Calu3 (cell line): ENCODE measurements around the gene ZNF217. TPM values are rescaled to one million over a fixed set of nuclear protein-coding genes. Genes with fewer than 3 reads are reported as not detected.
"Not testable (repeated sequence)": the region's sequence is repeated elsewhere in the genome, so short reads cannot be mapped to it uniquely, and the experiment has no call there.

Experiments used
- BruUV-seq: library from RNA; stranded (reverse); fragments of 400-500 nt; replicated peaks from 2 replicates; lab custom pipeline; 2021; lab: Mats Ljungman, UMichigan
- CTCF ChIA-PET: fragments of 300-600 bp; sonication (Branson Sonifier 250); formaldehyde crosslinking; loops from one replicate; lab custom pipeline; 2022; ENCODE audit warnings: antibody characterized with exemption; lab: Charles Lee
- DNase-seq: peaks from one replicate; pipeline ENCODE4 v3.0.0; 2022
- H3K27ac Mint-ChIP-seq: one replicate; pipeline ENCODE4 v1.8.0; 2022; ENCODE audit warnings: mixed read lengths; ENCODE audit not compliant: unreplicated experiment
- H3K27me3 Mint-ChIP-seq: one replicate; pipeline ENCODE4 v1.8.0; 2022; ENCODE audit warnings: mixed read lengths; ENCODE audit not compliant: unreplicated experiment
- H3K36me3 Mint-ChIP-seq: one replicate; pipeline ENCODE4 v1.8.0; 2022; ENCODE audit warnings: mild to moderate bottlenecking, moderate library complexity, mixed read lengths; ENCODE audit not compliant: insufficient read depth, unreplicated experiment
- H3K4me1 Mint-ChIP-seq: one replicate; pipeline ENCODE4 v1.8.0; 2022; ENCODE audit warnings: mild to moderate bottlenecking, low read depth, mixed read lengths; ENCODE audit not compliant: unreplicated experiment
- H3K4me3 Mint-ChIP-seq: one replicate; pipeline ENCODE4 v1.8.0; 2022; ENCODE audit warnings: mild to moderate bottlenecking, low read depth, moderate library complexity, mixed read lengths; ENCODE audit not compliant: unreplicated experiment
- H3K9me3 Mint-ChIP-seq: one replicate; pipeline ENCODE4 v1.8.0; 2022; ENCODE audit warnings: low read depth, mixed read lengths; ENCODE audit not compliant: unreplicated experiment
- intact Hi-C: fragments of 100-400 bp; cut with micrococcal nuclease; formaldehyde crosslinking; loops from one replicate; pipeline ENCODE4 v1.10.0; 2022; ENCODE audit not compliant: unreplicated experiment
- total RNA-seq: library from RNA; stranded (reverse); gene quantifications from 2 replicates; pipeline ENCODE4 v1.2.3, GENCODE V29; 2022
- TF ChIP-seq, protein P1 (sequence below): fragments of 200-600 bp; IDR thresholded peaks from one replicate; pipeline ENCODE4 v1.8.0; 2022; ENCODE audit warnings: antibody characterized with exemption; ENCODE audit not compliant: unreplicated experiment

ZNF217 gene
- total RNA-seq, 1 experiment from 2014 or later: 87.3 TPM

DNA sequence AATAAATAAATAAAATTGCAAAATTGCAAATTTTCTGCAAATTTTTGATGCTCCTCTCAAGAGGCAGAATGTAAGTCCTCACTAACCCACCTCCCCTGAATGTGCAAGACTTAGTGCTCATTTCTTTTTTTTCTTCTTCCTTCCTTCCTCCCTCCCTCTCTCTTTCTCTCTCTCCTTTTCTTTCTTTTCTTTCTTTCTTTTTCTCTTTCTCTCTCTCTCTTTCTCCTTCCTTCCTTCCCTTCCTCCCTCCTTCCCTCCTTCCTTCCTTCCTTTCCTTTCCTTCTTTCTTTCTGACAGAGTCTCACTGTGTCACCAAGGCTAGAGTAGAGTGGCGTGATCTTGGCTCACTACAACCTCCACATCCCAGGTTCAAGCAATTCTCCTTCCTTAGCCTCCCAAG is 60.1 kb downstream of the ZNF217 start:
- TF ChIP-seq, protein P1, sequence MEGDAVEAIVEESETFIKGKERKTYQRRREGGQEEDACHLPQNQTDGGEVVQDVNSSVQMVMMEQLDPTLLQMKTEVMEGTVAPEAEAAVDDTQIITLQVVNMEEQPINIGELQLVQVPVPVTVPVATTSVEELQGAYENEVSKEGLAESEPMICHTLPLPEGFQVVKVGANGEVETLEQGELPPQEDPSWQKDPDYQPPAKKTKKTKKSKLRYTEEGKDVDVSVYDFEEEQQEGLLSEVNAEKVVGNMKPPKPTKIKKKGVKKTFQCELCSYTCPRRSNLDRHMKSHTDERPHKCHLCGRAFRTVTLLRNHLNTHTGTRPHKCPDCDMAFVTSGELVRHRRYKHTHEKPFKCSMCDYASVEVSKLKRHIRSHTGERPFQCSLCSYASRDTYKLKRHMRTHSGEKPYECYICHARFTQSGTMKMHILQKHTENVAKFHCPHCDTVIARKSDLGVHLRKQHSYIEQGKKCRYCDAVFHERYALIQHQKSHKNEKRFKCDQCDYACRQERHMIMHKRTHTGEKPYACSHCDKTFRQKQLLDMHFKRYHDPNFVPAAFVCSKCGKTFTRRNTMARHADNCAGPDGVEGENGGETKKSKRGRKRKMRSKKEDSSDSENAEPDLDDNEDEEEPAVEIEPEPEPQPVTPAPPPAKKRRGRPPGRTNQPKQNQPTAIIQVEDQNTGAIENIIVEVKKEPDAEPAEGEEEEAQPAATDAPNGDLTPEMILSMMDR: no peak
- CTCF ChIA-PET: interaction anchor here (0.6 kb wide), 2 partner anchors 13 to 14 kb away, joined by 3 to 7 read pairs; no protein-coding TSS in a partner anchor
- Mint-ChIP-seq H3K4me3 (no peak overlapping the region), H3K9me3 (no peaks in the 10 kb centered on the region), H3K36me3 (no peaks in the 10 kb centered on the region), H3K27me3 (peaks cover 52% of the 10 kb centered on the region), H3K27ac (no peak overlapping the region), H3K4me1 (no peaks in the 10 kb centered on the region)
- intact Hi-C loops: no loop called here
- no peak for DNase-seq
- BruUV-seq: no TSS peak

- H3K4me3 Mint-ChIP-seq, H3K36me3 Mint-ChIP-seq, H3K27ac Mint-ChIP-seq, DNase-seq, intact Hi-C loops, BruUV-seq, H3K9me3 Mint-ChIP-seq, H3K4me1 Mint-ChIP-seq: not testable (repeated sequence)
- CTCF ChIA-PET: interaction anchor here (0.7 kb wide), 1 partner anchor 952 kb away, joined by 4 read pairs; no protein-coding TSS in a partner anchor
- peaks cover 46% of the 10 kb centered on the region for H3K27me3 Mint-ChIP-seq
These were observed 60.9 kb downstream of the ZNF217 start for GRCh38 chr20:53532654-53533312.

DNA sequence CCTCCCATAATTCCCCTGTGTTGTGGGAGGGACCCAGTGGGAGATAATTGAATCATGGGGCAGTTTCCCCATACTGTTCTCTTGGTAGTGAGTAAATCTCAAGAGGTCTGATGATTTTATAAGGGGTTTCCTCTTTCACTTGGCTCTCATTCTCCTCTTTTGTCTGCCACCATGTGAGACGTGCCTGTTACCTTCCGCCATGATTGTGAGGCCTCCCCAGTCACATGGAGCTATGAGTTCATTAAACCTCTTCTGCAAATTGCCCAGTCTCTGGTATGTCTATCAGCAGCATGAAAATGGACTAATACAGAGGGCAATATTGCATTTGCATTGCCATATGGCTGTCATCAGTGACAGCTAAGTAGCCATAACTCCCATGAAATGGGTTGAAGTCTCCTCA is 63.2 kb downstream of the ZNF217 start:
- intact Hi-C loops: no loop called here
- DNase-seq: no peak
- no peaks in the 10 kb centered on the region for H3K9me3 Mint-ChIP-seq

DNA sequence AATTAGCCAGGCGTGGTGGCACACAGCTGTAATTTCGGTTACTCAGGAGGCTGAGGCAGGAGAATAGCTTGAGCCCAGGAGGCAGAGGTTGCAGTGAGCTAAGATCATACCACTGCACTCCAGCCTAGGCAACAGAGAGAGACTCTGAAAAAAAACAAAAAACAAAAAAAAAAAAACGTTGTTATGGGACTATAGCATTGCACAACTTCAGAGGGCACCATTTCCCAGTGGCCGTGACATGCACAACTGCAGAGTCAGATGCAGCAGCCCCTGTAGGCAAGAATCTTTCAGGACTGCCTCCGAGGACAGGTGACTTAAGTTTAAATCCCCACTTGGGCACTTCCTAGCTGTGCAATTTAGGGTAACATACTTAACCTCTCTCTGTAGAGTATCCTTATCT is 64.0 kb downstream of the ZNF217 start:
- Mint-ChIP-seq H3K9me3 (no peaks in the 10 kb centered on the region), H3K36me3 (no peaks in the 10 kb centered on the region), H3K4me3 (no peak overlapping the region), H3K4me1 (no peaks in the 10 kb centered on the region), H3K27me3 (peaks cover 37% of the 10 kb centered on the region), H3K27ac (no peak overlapping the region)
- no TSS peak for BruUV-seq
- intact Hi-C loops: no loop called here
- TF ChIP-seq, protein P1: no peak
- CTCF ChIA-PET: interaction anchor here (0.6 to 0.7 kb wide), 2 partner anchors 18 to 1967 kb away, joined by 4 to 8 read pairs; no protein-coding TSS in a partner anchor
- no peak for DNase-seq

More for the DNA sequence above, 63.2 kb downstream of the ZNF217 start:
- TF ChIP-seq, protein P1: no peak
- Mint-ChIP-seq H3K27me3 (peaks cover 39% of the 10 kb centered on the region), H3K4me1 (no peaks in the 10 kb centered on the region), H3K27ac (no peak overlapping the region), H3K36me3 (no peaks in the 10 kb centered on the region), H3K4me3 (no peak overlapping the region)
- no TSS peak for BruUV-seq
- CTCF ChIA-PET: interaction anchor here (0.6 to 0.7 kb wide), 2 partner anchors 17 to 1968 kb away, joined by 4 to 8 read pairs; no protein-coding TSS in a partner anchor

- TF ChIP-seq, protein P1: no peak
- no peaks in the 10 kb centered on the region for H3K4me1 Mint-ChIP-seq
- peaks cover 39% of the 10 kb centered on the region for H3K27me3 Mint-ChIP-seq
- CTCF ChIA-PET: no interaction called here
- H3K4me3 Mint-ChIP-seq: no peak overlapping the region
- H3K27ac Mint-ChIP-seq: no peak overlapping the region
- intact Hi-C loops: no loop called here
- BruUV-seq: no TSS peak
- no peak for DNase-seq
- no peaks in the 10 kb centered on the region for H3K9me3 Mint-ChIP-seq
- no peaks in the 10 kb centered on the region for H3K36me3 Mint-ChIP-seq
These were observed 66.4 kb downstream of the ZNF217 start for GRCh38 chr20:53527196-53527595.
